Neural cell (in vitro differentiated cells): ENCODE measurements around the gene MTMR3. TPM values are rescaled to one million over a fixed set of nuclear protein-coding genes. Genes with fewer than 3 reads are reported as not detected.
A peak's percentile ranks its signal among the peaks of the same experiment; 100 is the strongest.

Experiments
- H2AFZ ChIP-seq: fragments of 200-600, 300-800 bp; sonication (generic), shearing (Covaris generic); 2 replicates; pipeline ENCODE4 v1.6.0; 2014; ENCODE audit warnings: low read depth, mild to moderate bottlenecking, antibody characterized with exemption, low read length, moderate library complexity
- H3F3A ChIP-seq: fragments of 200-600 bp; shearing (Covaris generic); 2 replicates; pipeline ENCODE4 v1.6.1; 2016; ENCODE audit warnings: mild to moderate bottlenecking, moderate library complexity, mixed read lengths, antibody characterized with exemption, low read length; ENCODE audit not compliant: insufficient read depth, poor library complexity, severe bottlenecking
- H3K27ac ChIP-seq: fragments of 200-600, 300-800 bp; sonication (generic), shearing (Covaris generic); 2 replicates; pipeline ENCODE4 v1.5.1; 2014; ENCODE audit warnings: mild to moderate bottlenecking, low read length, moderate library complexity
- H3K27me3 ChIP-seq: fragments of 300-800, 200-600 bp; sonication (generic), shearing (Covaris generic); 2 replicates; pipeline ENCODE4 v1.6.0; 2014; ENCODE audit warnings: mild to moderate bottlenecking, low read depth, low read length, moderate library complexity; ENCODE audit not compliant: insufficient read depth
- H3K36me3 ChIP-seq: fragments of 300-800, 200-600 bp; sonication (generic), shearing (Covaris generic); 2 replicates; pipeline ENCODE4 v1.5.1; 2014; ENCODE audit warnings: mild to moderate bottlenecking, antibody characterized with exemption, low read length, moderate library complexity; ENCODE audit not compliant: insufficient read depth
- H3K4me2 ChIP-seq: fragments of 300-800, 200-600 bp; sonication (generic), shearing (Covaris generic); 2 replicates; pipeline ENCODE4 v1.6.0; 2014; ENCODE audit warnings: mild to moderate bottlenecking, low read length
- H3K4me3 ChIP-seq: fragments of 300-800, 200-600 bp; sonication (generic), shearing (Covaris generic); 2 replicates; pipeline ENCODE4 v1.5.1; 2014; ENCODE audit warnings: mild to moderate bottlenecking, low read length, moderate library complexity
- H3K79me2 ChIP-seq: fragments of 200-600 bp; shearing (Covaris generic); replicated peaks from 2 replicates; pipeline ENCODE4 v1.6.0; 2014; ENCODE audit warnings: mild to moderate bottlenecking, low read length, moderate library complexity; ENCODE audit not compliant: insufficient read depth
- H3K9ac ChIP-seq: fragments of 300-800, 200-600 bp; sonication (generic), shearing (Covaris generic); 2 replicates; pipeline ENCODE4 v1.6.1; 2016; ENCODE audit warnings: mild to moderate bottlenecking, low read length, mixed read lengths
- H3K9me2 ChIP-seq: fragments of 200-600 bp; shearing (Covaris generic); 2 replicates; pipeline ENCODE4 v1.6.1; 2016; ENCODE audit warnings: mild to moderate bottlenecking, low read length, mixed read lengths; ENCODE audit not compliant: insufficient read depth
- H3K9me3 ChIP-seq: fragments of 200-600, 300-800 bp; sonication (generic), shearing (Covaris generic); 2 replicates; pipeline ENCODE4 v1.6.1; 2016; ENCODE audit warnings: mild to moderate bottlenecking, mixed run types, low read length, moderate library complexity, mixed read lengths
- H4K20me1 ChIP-seq: fragments of 200-600 bp; shearing (Covaris generic); 2 replicates; pipeline ENCODE4 v1.6.1; 2016; ENCODE audit warnings: mild to moderate bottlenecking, mixed run types; ENCODE audit not compliant: insufficient read depth
- CTCF ChIP-seq: fragments of 450-650 bp; IDR thresholded peaks from 2 replicates; pipeline ENCODE4 v1.5.1; 2014; ENCODE audit warnings: antibody characterized with exemption, mild to moderate bottlenecking, moderate library complexity; ENCODE audit not compliant: poor library complexity, severe bottlenecking
- EP300 ChIP-seq: fragments of 450-650 bp; conservative IDR thresholded peaks from 2 replicates; pipeline ENCODE4 v1.6.1; 2014; ENCODE audit warnings: antibody characterized with exemption, mild to moderate bottlenecking, moderate library complexity; ENCODE audit not compliant: poor library complexity, severe bottlenecking
- EZH2 ChIP-seq: fragments of 200-600, 300-800 bp; shearing (Covaris generic), sonication (generic); IDR thresholded peaks from 2 replicates; pipeline ENCODE4 v1.6.1; 2014; ENCODE audit warnings: antibody characterized with exemption, low read length, borderline replicate concordance, mild to moderate bottlenecking; ENCODE audit not compliant: insufficient read depth, poor library complexity, severe bottlenecking
- MXI1 ChIP-seq: fragments of 450-650 bp; conservative IDR thresholded peaks from 2 replicates; pipeline ENCODE4 v1.6.1; 2014; ENCODE audit warnings: antibody characterized with exemption, mild to moderate bottlenecking; ENCODE audit not compliant: poor library complexity, severe bottlenecking
- POLR2AphosphoS5 ChIP-seq: IDR thresholded peaks from 2 replicates; pipeline ENCODE4 v1.6.1; 2012
- RAD21 ChIP-seq: fragments of 450-650 bp; conservative IDR thresholded peaks from 2 replicates; pipeline ENCODE4 v1.6.1; 2014; ENCODE audit warnings: antibody characterized with exemption, mild to moderate bottlenecking, moderate library complexity
- REST ChIP-seq: IDR thresholded peaks from 2 replicates; pipeline ENCODE4 v1.6.1; 2012; ENCODE audit warnings: borderline replicate concordance
- SMC3 ChIP-seq: fragments of 450-650 bp; conservative IDR thresholded peaks from 2 replicates; pipeline ENCODE4 v1.6.1; 2014; ENCODE audit warnings: antibody characterized with exemption, mild to moderate bottlenecking, moderate library complexity; ENCODE audit not compliant: poor library complexity
- TAF1 ChIP-seq: IDR thresholded peaks from 2 replicates; pipeline ENCODE4 v1.6.1; 2012; ENCODE audit warnings: low read depth
- polyA plus RNA-seq: library from polyadenylated mRNA; depleted of rRNA; stranded (reverse); fragments of >200 nt; gene quantifications from 2 replicates; pipeline ENCODE4 v1.2.3, GENCODE V29; 2014

Gene MTMR3
- polyA plus RNA-seq, 1 donor from 2014 or later, result 46.7 TPM

DNA sequence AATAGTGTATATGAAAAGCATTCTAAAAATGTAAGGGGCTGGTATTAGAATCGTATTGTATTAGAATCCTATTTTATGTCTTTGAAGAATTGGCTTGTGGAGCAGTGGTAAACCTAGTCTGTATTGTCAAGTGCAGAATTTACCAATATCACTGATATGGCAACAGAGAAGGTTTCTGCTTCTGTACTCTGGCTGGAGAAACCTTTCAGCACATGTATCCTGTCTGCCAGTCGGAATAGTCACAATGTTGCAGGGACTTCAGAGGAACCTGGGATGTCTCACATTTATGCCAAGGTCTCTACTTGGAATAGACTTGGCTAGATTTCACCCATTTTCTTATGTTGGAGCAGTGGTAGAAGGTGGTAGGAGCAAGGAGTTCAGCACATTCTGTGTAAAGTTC is 4.4 kb downstream of the MTMR3 start:
- TF ChIP-seq SMC3 (no peak), EZH2 (no peak), MXI1 (no peak), POLR2AphosphoS5 (no peak), CTCF (no peak), RAD21 (no peak), TAF1 (no peak), REST (no peak), EP300 (no peak)
- Histone ChIP-seq H3K79me2 (peaks cover 89% of the 10 kb centered on the region), H3K9me2 (no peaks in the 10 kb centered on the region), H2AFZ (no peak overlapping the region), H3K9ac (no peak overlapping the region), H3F3A (no peaks in the 10 kb centered on the region), H3K27ac (no peak overlapping the region), H3K4me3 (peak overlapping the region; percentile 99), H4K20me1 (peaks cover 6% of the 10 kb centered on the region), H3K4me2 (no peak overlapping the region), H3K27me3 (no peaks in the 10 kb centered on the region), H3K9me3 (no peaks in the 10 kb centered on the region), H3K36me3 (no peaks in the 10 kb centered on the region)

DNA sequence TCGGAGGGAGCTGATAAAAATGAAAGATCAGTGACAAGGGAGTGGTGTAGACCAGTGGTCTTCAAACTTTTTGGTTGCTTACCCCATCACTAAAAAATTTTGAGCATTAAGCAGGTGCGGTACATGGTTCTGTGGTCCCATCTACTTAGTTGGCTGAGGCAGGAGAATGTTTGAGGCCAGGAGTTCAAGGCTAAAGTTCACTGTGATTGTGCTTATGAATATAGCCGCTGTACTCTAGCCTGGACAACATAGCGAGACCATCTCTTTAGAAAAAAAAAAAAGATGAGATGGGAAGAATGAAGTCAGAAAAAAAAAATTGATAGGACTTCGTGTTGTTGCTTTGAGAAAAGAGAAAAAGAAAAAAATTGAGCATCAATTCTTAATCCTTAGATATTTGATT is 7.8 kb downstream of the MTMR3 start:
- H3K36me3 ChIP-seq, result no peaks in the 10 kb centered on the region
- no peak overlapping the region for H3K4me3 ChIP-seq
- no peaks in the 10 kb centered on the region for H3K9me3 ChIP-seq
- no peak overlapping the region for H2AFZ ChIP-seq
- peaks cover 3% of the 10 kb centered on the region for H4K20me1 ChIP-seq
- no peaks in the 10 kb centered on the region for H3K27me3 ChIP-seq
- TF ChIP-seq EP300, result no peak
- TF ChIP-seq POLR2AphosphoS5, result no peak
- no peak for TF ChIP-seq EZH2
- TF ChIP-seq MXI1, result no peak
- TF ChIP-seq RAD21, result no peak
- TF ChIP-seq SMC3, result no peak
- no peak for TF ChIP-seq REST
- no peak for TF ChIP-seq CTCF
- no peak for TF ChIP-seq TAF1
- H3K79me2 ChIP-seq, result peaks cover 87% of the 10 kb centered on the region
- H3K27ac ChIP-seq, result no peak overlapping the region
- H3K9me2 ChIP-seq, result no peaks in the 10 kb centered on the region
- no peak overlapping the region for H3K9ac ChIP-seq
- H3K4me2 ChIP-seq, result no peak overlapping the region
- no peaks in the 10 kb centered on the region for H3F3A ChIP-seq
